H9 (cell line): ENCODE results near the gene CYP27B1. TPM values are rescaled to one million over a fixed set of nuclear protein-coding genes. Genes with fewer than 3 reads are reported as not detected.

Experiments used
- DNase-seq: peaks from one replicate; pipeline ENCODE4 v3.0.0-alpha.2; 2017
- H2AFZ ChIP-seq: one replicate; pipeline ENCODE4 v1.6.1; 2013; ENCODE audit warnings: mild to moderate bottlenecking, low read length, control low read depth, moderate library complexity
- H2AK5ac ChIP-seq: 2 replicates; pipeline ENCODE4 v1.6.1; 2013; ENCODE audit warnings: low read length, control low read depth, mixed read lengths; ENCODE audit not compliant: insufficient read length
- H2BK120ac ChIP-seq: one replicate; pipeline ENCODE4 v1.6.1; 2013; ENCODE audit warnings: low read depth, mild to moderate bottlenecking, low read length, control low read depth, inconsistent platforms; ENCODE audit not compliant: poor library complexity, severe bottlenecking
- H2BK12ac ChIP-seq: 2 replicates; pipeline ENCODE4 v1.6.1; 2013; ENCODE audit warnings: low read length, control low read depth, mixed read lengths, low read depth; ENCODE audit not compliant: insufficient read length
- H2BK15ac ChIP-seq: 2 replicates; pipeline ENCODE4 v1.6.1; 2013; ENCODE audit warnings: low read depth, low read length, control low read depth
- H2BK20ac ChIP-seq: one replicate; pipeline ENCODE4 v1.6.1; 2013; ENCODE audit warnings: low read depth, mild to moderate bottlenecking, low read length, control low read depth, inconsistent platforms; ENCODE audit not compliant: poor library complexity, severe bottlenecking
- H2BK5ac ChIP-seq: 2 replicates; pipeline ENCODE4 v1.6.1; 2013; ENCODE audit warnings: low read length, control low read depth, mixed read lengths; ENCODE audit not compliant: insufficient read length
- H3K14ac ChIP-seq: 2 replicates; pipeline ENCODE4 v1.6.1; 2013; ENCODE audit warnings: low read length, control low read depth; ENCODE audit not compliant: insufficient read depth
- H3K18ac ChIP-seq: 2 replicates; pipeline ENCODE4 v1.6.1; 2013; ENCODE audit warnings: low read depth, mild to moderate bottlenecking, mixed read lengths, low read length, control low read depth; ENCODE audit not compliant: insufficient read length
- H3K23ac ChIP-seq: 2 replicates; pipeline ENCODE4 v1.6.1; 2013; ENCODE audit warnings: low read length, control low read depth, mixed read lengths, low read depth; ENCODE audit not compliant: insufficient read length
- H3K23me2 ChIP-seq: 2 replicates; pipeline ENCODE4 v1.6.1; 2013; ENCODE audit warnings: low read depth, mild to moderate bottlenecking, mixed read lengths, low read length, control low read depth; ENCODE audit not compliant: insufficient read length, poor library complexity, severe bottlenecking
- H3K27ac ChIP-seq: 2 replicates; pipeline ENCODE4 v1.5.1; 2013; ENCODE audit warnings: low read length, control low read depth, mixed read lengths, low read depth; ENCODE audit not compliant: insufficient read length
- H3K27me3 ChIP-seq: 2 replicates; pipeline ENCODE4 v1.6.1; 2013; ENCODE audit warnings: low read length, control low read depth, inconsistent platforms; ENCODE audit not compliant: insufficient read depth
- H3K4ac ChIP-seq: 2 replicates; pipeline ENCODE4 v1.6.1; 2013; ENCODE audit warnings: low read depth, mild to moderate bottlenecking, control low read depth, inconsistent platforms, low read length, moderate library complexity
- H3K4me1 ChIP-seq: 2 replicates; pipeline ENCODE4 v1.6.1; 2013; ENCODE audit warnings: low read length, control low read depth, inconsistent platforms; ENCODE audit not compliant: insufficient read depth
- H3K4me2 ChIP-seq: 2 replicates; pipeline ENCODE4 v1.6.1; 2013; ENCODE audit warnings: low read length, control low read depth, mixed read lengths; ENCODE audit not compliant: insufficient read length, insufficient read depth
- H3K56ac ChIP-seq: 2 replicates; pipeline ENCODE4 v1.6.1; 2013; ENCODE audit warnings: low read depth, mild to moderate bottlenecking, mixed read lengths, low read length, control low read depth; ENCODE audit not compliant: insufficient read length
- H3K79me1 ChIP-seq: 2 replicates; pipeline ENCODE4 v1.6.1; 2013; ENCODE audit warnings: low read depth, mild to moderate bottlenecking, moderate library complexity, low read length, control low read depth, inconsistent platforms; ENCODE audit not compliant: insufficient read depth, poor library complexity, severe bottlenecking
- H3K79me2 ChIP-seq: 2 replicates; pipeline ENCODE4 v1.6.1; 2013; ENCODE audit warnings: low read length, control low read depth, inconsistent platforms; ENCODE audit not compliant: insufficient read depth
- H3K9ac ChIP-seq: 2 replicates; pipeline ENCODE4 v1.6.1; 2013; ENCODE audit warnings: low read length, control low read depth, mixed read lengths; ENCODE audit not compliant: insufficient read length; ENCODE audit errors: extremely low read depth
- H3K9me3 ChIP-seq: one replicate; pipeline ENCODE4 v1.6.1; 2013; ENCODE audit warnings: low read depth, low read length, inconsistent platforms; ENCODE audit not compliant: control insufficient read depth
- H3T11ph ChIP-seq: one replicate; pipeline ENCODE4 v1.6.1; 2013; ENCODE audit warnings: mild to moderate bottlenecking, low read length, control low read depth, inconsistent platforms
- H4K20me1 ChIP-seq: one replicate; pipeline ENCODE4 v1.6.1; 2013; ENCODE audit not compliant: control insufficient read depth, insufficient read length, insufficient read depth
- H4K5ac ChIP-seq: 2 replicates; pipeline ENCODE4 v1.6.1; 2013; ENCODE audit warnings: low read depth, mild to moderate bottlenecking, mixed read lengths, low read length, control low read depth; ENCODE audit not compliant: insufficient read length
- H4K8ac ChIP-seq: replicated peaks from 2 replicates; pipeline ENCODE4 v1.6.1; 2013; ENCODE audit warnings: low read length, control low read depth, mixed read lengths, low read depth; ENCODE audit not compliant: insufficient read length
- H4K91ac ChIP-seq: 2 replicates; pipeline ENCODE4 v1.6.1; 2013; ENCODE audit warnings: low read depth, mild to moderate bottlenecking, moderate library complexity, mixed read lengths, low read length, control low read depth; ENCODE audit not compliant: insufficient read length
- H3K27ac Mint-ChIP-seq, 3 experiments: 2 replicates in 2 of 3; 3 replicates in 1 of 3; pipeline ENCODE4 v1.8.0; 2020 to 2021; ENCODE audit warnings: mixed read lengths in 3 of 3, mild to moderate bottlenecking in 1 of 3, moderate library complexity in 1 of 3
- H3K27me3 Mint-ChIP-seq: 2 replicates; pipeline ENCODE4 v1.8.0; 2021; ENCODE audit warnings: low read depth, mild to moderate bottlenecking, moderate library complexity, mixed read lengths
- H3K36me3 Mint-ChIP-seq, 3 experiments: 2 replicates in 2 of 3; 3 replicates in 1 of 3; pipeline ENCODE4 v1.8.0; 2020 to 2021; ENCODE audit warnings: low read depth in 3 of 3, mixed read lengths in 3 of 3; ENCODE audit not compliant: insufficient read depth in 1 of 3
- H3K4me1 Mint-ChIP-seq, 2 experiments: 2 replicates each; pipeline ENCODE4 v1.8.0; 2020; ENCODE audit warnings: mixed read lengths in 2 of 2
- H3K4me3 Mint-ChIP-seq, 2 experiments: 2 replicates in 1 of 2; 3 replicates in 1 of 2; pipeline ENCODE4 v1.8.0; 2020 to 2021; ENCODE audit warnings: mild to moderate bottlenecking in 2 of 2, mixed read lengths in 2 of 2, moderate library complexity in 1 of 2
- H3K9me3 Mint-ChIP-seq, 2 experiments: 2 replicates in 1 of 2; 3 replicates in 1 of 2; pipeline ENCODE4 v1.8.0; 2020; ENCODE audit warnings: mild to moderate bottlenecking in 2 of 2, mixed read lengths in 2 of 2, moderate library complexity in 1 of 2
- WGBS: extraction: QIAGEN DNeasy Blood & Tissue Kit; methylation state at CpG from one replicate; pipeline ENCODE4 v1.1.7; 2013; ENCODE audit warnings: missing lambda C conversion rate, low lambda C conversion rate, mixed read lengths; ENCODE audit not compliant: insufficient read length; ENCODE audit errors: extremely low coverage; 5-methylcytosine and 5-hydroxymethylcytosine counted together
- total RNA-seq: library from RNA; stranded (reverse); gene quantifications from 2 replicates; pipeline ENCODE4 v1.2.1, GENCODE V29; 2021
- TF ChIP-seq, protein P1 (sequence below): fragments of 200-600 bp; sonication (generic); conservative IDR thresholded peaks from 3 replicates; pipeline ENCODE4 v1.8.0; 2021; ENCODE audit warnings: antibody characterized with exemption, mild to moderate bottlenecking

CYP27B1 gene
- total RNA-seq, 1 experiment from 2014 or later, result 6.1 TPM

GRCh38 chr12:57757771-57758170 lies 9.1 kb downstream of the CYP27B1 start:
- Histone ChIP-seq H3K27me3 (peaks cover 11% of the 10 kb centered on the region), H3K23me2 (peaks cover 9% of the 10 kb centered on the region), H3K9me3 (no peaks in the 10 kb centered on the region), H3K4me2 (no peak overlapping the region), H2BK5ac (no peak overlapping the region), H4K5ac (no peak overlapping the region), H4K20me1 (no peaks in the 10 kb centered on the region), H2BK15ac (no peak overlapping the region), H2BK20ac (no peak overlapping the region), H3K56ac (no peak overlapping the region), H3K79me2 (no peaks in the 10 kb centered on the region), H3K9ac (no peak overlapping the region), H3K27ac (no peak overlapping the region), H4K8ac (no peak overlapping the region), H3K79me1 (no peaks in the 10 kb centered on the region), H2AK5ac (no peak overlapping the region), H3K23ac (no peak overlapping the region), H3K4me1 (0 out of 2 replicates have a peak, but pooled peaks cover 2% of the 10 kb centered on the region), H3K4ac (no peak overlapping the region), H2BK12ac (no peak overlapping the region), H2BK120ac (no peak overlapping the region), H3T11ph (no peak overlapping the region), H2AFZ (no peak overlapping the region), H4K91ac (no peak overlapping the region), H3K14ac (no peak overlapping the region), H3K18ac (no peak overlapping the region)
- no peak overlapping the region for H3K4me3 Mint-ChIP-seq
- no CpG with 5 or more reads among the region's 4 CpGs for WGBS
- no peak for DNase-seq
- peaks cover 29% of the 10 kb centered on the region in 2 experiments for H3K4me1 Mint-ChIP-seq
- TF ChIP-seq, protein P1, sequence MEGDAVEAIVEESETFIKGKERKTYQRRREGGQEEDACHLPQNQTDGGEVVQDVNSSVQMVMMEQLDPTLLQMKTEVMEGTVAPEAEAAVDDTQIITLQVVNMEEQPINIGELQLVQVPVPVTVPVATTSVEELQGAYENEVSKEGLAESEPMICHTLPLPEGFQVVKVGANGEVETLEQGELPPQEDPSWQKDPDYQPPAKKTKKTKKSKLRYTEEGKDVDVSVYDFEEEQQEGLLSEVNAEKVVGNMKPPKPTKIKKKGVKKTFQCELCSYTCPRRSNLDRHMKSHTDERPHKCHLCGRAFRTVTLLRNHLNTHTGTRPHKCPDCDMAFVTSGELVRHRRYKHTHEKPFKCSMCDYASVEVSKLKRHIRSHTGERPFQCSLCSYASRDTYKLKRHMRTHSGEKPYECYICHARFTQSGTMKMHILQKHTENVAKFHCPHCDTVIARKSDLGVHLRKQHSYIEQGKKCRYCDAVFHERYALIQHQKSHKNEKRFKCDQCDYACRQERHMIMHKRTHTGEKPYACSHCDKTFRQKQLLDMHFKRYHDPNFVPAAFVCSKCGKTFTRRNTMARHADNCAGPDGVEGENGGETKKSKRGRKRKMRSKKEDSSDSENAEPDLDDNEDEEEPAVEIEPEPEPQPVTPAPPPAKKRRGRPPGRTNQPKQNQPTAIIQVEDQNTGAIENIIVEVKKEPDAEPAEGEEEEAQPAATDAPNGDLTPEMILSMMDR, result no peak
- no peak overlapping the region for H3K27ac Mint-ChIP-seq
- peaks cover 0 to 2% of the 10 kb centered on the region in 2 experiments; a peak in 1 of 5 replicates for H3K9me3 Mint-ChIP-seq
- H3K36me3 Mint-ChIP-seq, result peaks cover 3 to 16% (median 6%) of the 10 kb centered on the region in 3 experiments; a peak in 6 of 7 replicates
- H3K27me3 Mint-ChIP-seq, result peaks cover 38% of the 10 kb centered on the region
